H1 (cell line): ENCODE data around the gene RRAS. TPM values are rescaled to one million over a fixed set of nuclear protein-coding genes. Genes with fewer than 3 reads are reported as not detected.

Experiments
- ASH2L ChIP-seq: fragments of 200-600, 300-600 bp; sonication (generic); IDR thresholded peaks from one replicate; pipeline ENCODE4 v1.7.1; 2017; ENCODE audit warnings: low read length
- ATF3 ChIP-seq: IDR thresholded peaks from 2 replicates; pipeline ENCODE4 v1.6.1; 2011; ENCODE audit warnings: low read depth, mild to moderate bottlenecking, low read length; ENCODE audit not compliant: insufficient read depth
- BRCA1 ChIP-seq: IDR thresholded peaks from 2 replicates; pipeline ENCODE4 v1.6.1; 2012; ENCODE audit warnings: low read depth, low read length, improper control_type of control experiment
- CEBPB ChIP-seq: IDR thresholded peaks from 2 replicates; pipeline ENCODE4 v1.6.1; 2012; ENCODE audit warnings: low read depth, low read length
- CHD1 ChIP-seq: IDR thresholded peaks from 2 replicates; pipeline ENCODE4 v1.6.1; 2012; ENCODE audit warnings: low read depth, low read length, improper control_type of control experiment
- CHD7 ChIP-seq: fragments of 300-600 bp; sonication (generic); IDR thresholded peaks from 2 replicates; pipeline ENCODE4 v1.7.1; 2012; ENCODE audit warnings: low read length, moderate library complexity, mild to moderate bottlenecking, inconsistent platforms; ENCODE audit not compliant: insufficient replicate concordance
- KDM1A ChIP-seq: fragments of 200-600, 300-600 bp; sonication (generic); IDR thresholded peaks from 2 replicates; pipeline ENCODE4 v1.7.1; 2016; ENCODE audit warnings: mild to moderate bottlenecking, low read length, borderline replicate concordance
- SAP30 ChIP-seq: fragments of 300-600 bp; sonication (generic); IDR thresholded peaks from 2 replicates; pipeline ENCODE4 v1.7.1; 2012; ENCODE audit warnings: low read length, moderate library complexity, mild to moderate bottlenecking, inconsistent platforms; ENCODE audit not compliant: insufficient read depth, insufficient replicate concordance
- SP1 ChIP-seq: IDR thresholded peaks from 2 replicates; pipeline ENCODE4 v1.6.1; 2011; ENCODE audit warnings: low read depth, low read length
- TBP ChIP-seq: IDR thresholded peaks from 2 replicates; pipeline ENCODE4 v1.6.1; 2011; ENCODE audit warnings: low read depth, low read length, improper control_type of control experiment
- polyA plus RNA-seq, 7 experiments: library from polyadenylated mRNA; depleted of rRNA in 3 of 7; stranded (reverse) in 5 of 7; unstranded in 2 of 7; fragments of >200 nt in 5 of 7; fragments of 200-250 nt in 2 of 7; gene quantifications; 1 replicate in 5 of 7; 2 replicates in 1 of 7; 4 replicates in 1 of 7; pipeline versions ENCODE4 v1.2.1 to v1.2.3, GENCODE V29; 2011 to 2013; ENCODE audit warnings: missing spikeins in 2 of 7, mixed read lengths in 2 of 7
- total RNA-seq: library from RNA; stranded (reverse); fragmentation: NEBNext Ultra II Directional; extraction: Animal tissue kit (Norgen Biotek cat#: 25700); gene quantifications from 2 replicates; pipeline ENCODE4 v1.2.1, GENCODE V29; 2021

The RRAS gene
- total and polyA plus RNA-seq, 2 of the 8 experiments (the other 6 are each of a cell fraction or from before 2014, with no cell fraction given), result 17.7 to 49.1 TPM

GRCh38 chr19:49672131-49672919 lies 32.4 kb upstream of the RRAS start (continued):
- TF ChIP-seq CHD7 (no peak), ATF3 (no peak), ASH2L (peak; percentile 72), SP1 (no peak), KDM1A (0 out of 2 replicates have a peak, but pooled peaks have one; percentile 25), SAP30 (no peak), CHD1 (no peak), BRCA1 (no peak), CEBPB (no peak), TBP (no peak)
